Endothelial cell of umbilical vein (primary cell): ENCODE results near the gene LRP2. TPM values are rescaled to one million over a fixed set of nuclear protein-coding genes. Genes with fewer than 3 reads are reported as not detected.

Source experiments
- BruUV-seq: library from RNA; stranded (reverse); fragments of 400-500 nt; replicated peaks from 2 replicates; lab custom pipeline; 2021; lab: Mats Ljungman, UMichigan
- CTCF ChIA-PET: fragments of 300-600, 350-600 bp; sonication (Branson Sonifier 250); formaldehyde crosslinking; loops from one replicate; lab custom pipeline; 2021; ENCODE audit warnings: antibody characterized with exemption, inconsistent platforms; lab: Charles Lee
- POLR2A ChIA-PET: fragments of 300-600, 350-600 bp; sonication (Branson Sonifier 250); formaldehyde crosslinking; loops from one replicate; lab custom pipeline; 2021; ENCODE audit warnings: antibody characterized with exemption, inconsistent platforms; lab: Charles Lee
- DNase-seq: peaks from one replicate; pipeline ENCODE4 v3.0.0-alpha.2; 2011; ENCODE audit warnings: low read depth, low spot score
- FAIRE-seq: peaks from 2 replicates; lab custom pipeline; 2011; peaks lifted over from hg19 to GRCh38; lab: Jason Lieb, UNC
- H2AFZ ChIP-seq: 2 replicates; pipeline ENCODE4 v1.6.0; 2012; ENCODE audit warnings: low read depth, low read length, control low read depth, inconsistent platforms
- H3K27ac ChIP-seq: 2 replicates; pipeline ENCODE4 v1.5.1; 2011; ENCODE audit warnings: low read depth, mild to moderate bottlenecking, control low read depth, low read length, moderate library complexity; ENCODE audit not compliant: insufficient read depth
- H3K27me3 ChIP-seq, 2 experiments: 2 replicates each; pipeline versions ENCODE4 v1.6.0 to v1.6.1; 2011; ENCODE audit warnings: low read length in 2 of 2, mixed read lengths in 1 of 2; ENCODE audit not compliant: control insufficient read depth in 2 of 2, insufficient read depth in 2 of 2
- H3K36me3 ChIP-seq, 2 experiments: 2 replicates in 1 of 2; 3 replicates in 1 of 2; pipeline ENCODE4 v1.5.1; 2011; ENCODE audit warnings: low read length in 2 of 2, mild to moderate bottlenecking in 1 of 2, moderate library complexity in 1 of 2; ENCODE audit not compliant: control insufficient read depth in 2 of 2, insufficient read depth in 2 of 2; ENCODE audit errors: extremely low read depth in 1 of 2
- H3K4me1 ChIP-seq: 3 replicates; pipeline ENCODE4 v1.5.1; 2011; ENCODE audit warnings: mild to moderate bottlenecking, low read length; ENCODE audit not compliant: control insufficient read depth, insufficient read depth; ENCODE audit errors: extremely low read depth
- H3K4me2 ChIP-seq: 2 replicates; pipeline ENCODE4 v1.6.1; 2011; ENCODE audit warnings: low read length, control low read depth, mixed read lengths; ENCODE audit not compliant: insufficient read depth
- H3K4me3 ChIP-seq, 3 experiments: fragments of 200-600 bp in 1 of 3; sonication (generic), shearing (Covaris generic) in 1 of 3; replicated peaks in 1 of 3; 2 replicates each; pipeline ENCODE4 v1.5.1; 2011 to 2016; ENCODE audit warnings: control low read depth in 3 of 3, low read length in 3 of 3, mild to moderate bottlenecking in 2 of 3, inconsistent platforms in 1 of 3, low read depth in 1 of 3, moderate library complexity in 1 of 3; ENCODE audit not compliant: insufficient read depth in 1 of 3
- H3K79me2 ChIP-seq: 2 replicates; pipeline ENCODE4 v1.6.0; 2012; ENCODE audit warnings: low read length, inconsistent platforms; ENCODE audit not compliant: control insufficient read depth, insufficient read depth
- H3K9ac ChIP-seq: replicated peaks from 2 replicates; pipeline ENCODE3; 2011; ENCODE audit warnings: low read length, control low read depth; ENCODE audit not compliant: insufficient read depth; ENCODE audit errors: extremely low read depth
- H3K9me1 ChIP-seq: replicated peaks from 3 replicates; pipeline ENCODE4 v1.6.0; 2011; ENCODE audit warnings: mild to moderate bottlenecking, low read length; ENCODE audit not compliant: control insufficient read depth, insufficient read depth; ENCODE audit errors: extremely low read depth
- H3K9me3 ChIP-seq: replicated peaks from 2 replicates; pipeline ENCODE4 v1.5.1; 2012; ENCODE audit warnings: low read length, inconsistent platforms; ENCODE audit not compliant: control insufficient read depth, insufficient read depth
- H4K20me1 ChIP-seq: replicated peaks from 2 replicates; pipeline ENCODE3; 2011; ENCODE audit warnings: mild to moderate bottlenecking, low read length; ENCODE audit not compliant: control insufficient read depth, insufficient read depth; ENCODE audit errors: extremely low read depth
- EZH2 ChIP-seq: IDR thresholded peaks from 2 replicates; pipeline ENCODE4 v1.6.1; 2012; ENCODE audit warnings: borderline replicate concordance, low read depth, mild to moderate bottlenecking, moderate library complexity, low read length, inconsistent platforms; ENCODE audit not compliant: severe bottlenecking
- FOS ChIP-seq: IDR thresholded peaks from 2 replicates; pipeline ENCODE4 v1.6.1; 2011; ENCODE audit warnings: mild to moderate bottlenecking, low read length, moderate library complexity, borderline replicate concordance; ENCODE audit not compliant: insufficient read depth
- GATA2 ChIP-seq: IDR thresholded peaks from 2 replicates; pipeline ENCODE4 v1.7.0; 2011; ENCODE audit warnings: low read depth, mild to moderate bottlenecking, moderate library complexity, mixed read lengths, low read length; ENCODE audit not compliant: insufficient read length, insufficient read depth
- JUN ChIP-seq: IDR thresholded peaks from 2 replicates; pipeline ENCODE4 v1.6.1; 2011; ENCODE audit warnings: borderline replicate concordance, low read depth; ENCODE audit not compliant: insufficient read length, insufficient read depth
- MYC ChIP-seq: IDR thresholded peaks from one replicate; pipeline ENCODE4 v1.6.1; 2011; ENCODE audit warnings: mild to moderate bottlenecking, low read depth, low read length
- POLR2A ChIP-seq: IDR thresholded peaks from 2 replicates; pipeline ENCODE4 v1.6.1; 2012; ENCODE audit warnings: low read depth, mild to moderate bottlenecking, control low read depth, low read length
- POLR2AphosphoS5 ChIP-seq: IDR thresholded peaks from 2 replicates; pipeline ENCODE4 v1.6.1; 2012; ENCODE audit warnings: low read depth, mild to moderate bottlenecking, control low read depth, low read length, moderate library complexity; ENCODE audit not compliant: insufficient read depth
- dilution Hi-C: fragments of 300-500 bp; cut with MboI; formaldehyde crosslinking; loops from one replicate; pipeline ENCODE4 v1.15.0; 2019; ENCODE audit warnings: low sequenced_read_pairs; ENCODE audit not compliant: extremely low pct_ligation_motif_present
- intact Hi-C: fragments of 100-400 bp; cut with micrococcal nuclease; formaldehyde crosslinking; loops from one replicate; pipeline ENCODE4 v1.10.0; 2022
- polyA plus RNA-seq, 4 experiments: library from polyadenylated mRNA; depleted of rRNA in 3 of 4; stranded (reverse) in 3 of 4; unstranded in 1 of 4; fragments of >200 nt; gene quantifications; 2 replicates each; pipeline versions ENCODE4 v1.2.1 to v1.2.3, GENCODE V29; 2011 to 2012; ENCODE audit warnings: missing spikeins in 1 of 4
- total RNA-seq: library from RNA; stranded (reverse); gene quantifications from 2 replicates; pipeline ENCODE4 v1.2.3, GENCODE V29; 2021
- TF ChIP-seq, protein P1 (sequence below): IDR thresholded peaks from 2 replicates; pipeline ENCODE4 v1.6.1; 2011; ENCODE audit not compliant: insufficient read depth, insufficient read length
- TF ChIP-seq, protein P2 (sequence below), 2 donors: IDR thresholded peaks; 1 replicate in 1 of 2; 2 replicates in 1 of 2; pipeline ENCODE4 v1.5.1; 2011; ENCODE audit warnings: low read length in 2 of 2, mild to moderate bottlenecking in 2 of 2, moderate library complexity in 2 of 2, control low read depth in 1 of 2, inconsistent platforms in 1 of 2, low read depth in 1 of 2; ENCODE audit not compliant: insufficient read depth in 1 of 2; ENCODE audit errors: extremely low read depth in 1 of 2

LRP2 gene
- total and polyA plus RNA-seq, 2 donors (not counting 3 experiments of a cell fraction or from before 2014, with no cell fraction given): not detected

DNA sequence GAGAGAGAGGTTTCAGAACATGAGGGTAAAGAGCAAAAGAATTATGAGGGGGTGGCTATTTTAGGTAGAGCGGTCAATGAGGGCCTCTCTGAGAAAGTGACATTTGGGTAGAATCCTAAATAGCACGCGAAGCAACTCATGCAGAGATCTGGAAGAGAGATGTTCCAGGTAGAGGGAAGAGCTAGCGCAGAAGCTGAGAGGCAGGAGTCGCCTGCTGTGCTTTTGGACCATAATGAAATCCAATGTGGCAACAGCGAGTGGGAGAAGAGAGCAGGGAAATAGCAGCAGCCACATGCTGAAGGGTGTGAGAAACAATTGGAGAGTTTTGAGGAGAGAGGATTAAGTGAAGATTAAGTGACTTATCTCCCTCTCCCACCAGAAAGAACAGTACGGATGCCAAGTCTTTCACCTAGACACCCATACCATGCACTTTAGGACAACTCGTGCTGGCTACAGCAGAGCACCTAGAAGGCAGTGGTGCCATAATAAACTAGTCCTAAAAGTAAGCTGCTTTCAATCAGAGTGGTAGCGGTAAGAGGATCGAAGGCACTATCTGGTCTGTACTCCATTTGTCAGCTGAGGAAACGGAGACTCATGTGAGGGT is 129.7 kb downstream of the LRP2 start:
- POLR2A ChIA-PET: no interaction called here
- DNase-seq: no peak
- TF ChIP-seq, protein P1, sequence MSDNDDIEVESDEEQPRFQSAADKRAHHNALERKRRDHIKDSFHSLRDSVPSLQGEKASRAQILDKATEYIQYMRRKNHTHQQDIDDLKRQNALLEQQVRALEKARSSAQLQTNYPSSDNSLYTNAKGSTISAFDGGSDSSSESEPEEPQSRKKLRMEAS: no peak
- TF ChIP-seq MYC: no peak
- no peak for TF ChIP-seq GATA2
- no peak for TF ChIP-seq FOS
- TF ChIP-seq POLR2AphosphoS5: no peak
- TF ChIP-seq EZH2: no peak
- no peak for TF ChIP-seq JUN
- dilution Hi-C loops (no loop called here), intact Hi-C loops (no loop called here)
- H2AFZ ChIP-seq: no peak overlapping the region
- FAIRE-seq: no peak
- H3K27me3 ChIP-seq: peaks cover 2 to 3% of the 10 kb centered on the region in 2 experiments
- H3K4me2 ChIP-seq: no peak overlapping the region
- no peaks in the 10 kb centered on the region for H3K9me3 ChIP-seq
- H3K4me3 ChIP-seq: no peak overlapping the region
- no TSS peak for BruUV-seq
- H3K27ac ChIP-seq: no peak overlapping the region
- no peaks in the 10 kb centered on the region for H3K9me1 ChIP-seq
- CTCF ChIA-PET: no interaction called here
- no peaks in the 10 kb centered on the region for H3K79me2 ChIP-seq
- no peaks in the 10 kb centered on the region for H4K20me1 ChIP-seq
- H3K9ac ChIP-seq: no peak overlapping the region
- H3K4me1 ChIP-seq: no peaks in the 10 kb centered on the region
- no peaks in the 10 kb centered on the region for H3K36me3 ChIP-seq

DNA sequence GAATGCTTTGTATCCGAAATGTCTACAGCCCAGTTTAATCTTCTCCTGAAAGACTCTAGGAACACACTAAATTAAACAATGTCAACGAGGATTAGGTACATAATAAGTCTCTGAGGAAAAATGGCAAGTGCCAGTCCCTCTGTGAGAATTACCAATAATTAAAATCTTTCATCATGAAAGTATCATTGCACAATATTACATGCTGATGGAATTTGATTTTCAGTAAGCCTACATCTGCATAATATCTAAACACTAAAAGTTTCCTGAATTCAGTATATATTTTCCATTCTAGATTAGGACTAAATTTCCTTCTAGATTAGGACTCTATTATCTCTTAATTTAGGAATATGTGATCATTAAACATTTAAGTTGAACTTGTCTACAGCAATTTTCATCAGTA is 132.1 kb downstream of the LRP2 start:
- no peaks in the 10 kb centered on the region for H3K36me3 ChIP-seq
- H4K20me1 ChIP-seq: no peaks in the 10 kb centered on the region
- peaks cover 2% of the 10 kb centered on the region in 2 experiments for H3K27me3 ChIP-seq
- CTCF ChIA-PET: no interaction called here
- H3K9ac ChIP-seq: no peak overlapping the region
- H3K4me3 ChIP-seq: no peak overlapping the region
- H3K79me2 ChIP-seq: no peaks in the 10 kb centered on the region
- DNase-seq (no peak), FAIRE-seq (no peak)
- H3K9me1 ChIP-seq: no peaks in the 10 kb centered on the region
- dilution Hi-C loops: no loop called here
- TF ChIP-seq, protein P2, sequence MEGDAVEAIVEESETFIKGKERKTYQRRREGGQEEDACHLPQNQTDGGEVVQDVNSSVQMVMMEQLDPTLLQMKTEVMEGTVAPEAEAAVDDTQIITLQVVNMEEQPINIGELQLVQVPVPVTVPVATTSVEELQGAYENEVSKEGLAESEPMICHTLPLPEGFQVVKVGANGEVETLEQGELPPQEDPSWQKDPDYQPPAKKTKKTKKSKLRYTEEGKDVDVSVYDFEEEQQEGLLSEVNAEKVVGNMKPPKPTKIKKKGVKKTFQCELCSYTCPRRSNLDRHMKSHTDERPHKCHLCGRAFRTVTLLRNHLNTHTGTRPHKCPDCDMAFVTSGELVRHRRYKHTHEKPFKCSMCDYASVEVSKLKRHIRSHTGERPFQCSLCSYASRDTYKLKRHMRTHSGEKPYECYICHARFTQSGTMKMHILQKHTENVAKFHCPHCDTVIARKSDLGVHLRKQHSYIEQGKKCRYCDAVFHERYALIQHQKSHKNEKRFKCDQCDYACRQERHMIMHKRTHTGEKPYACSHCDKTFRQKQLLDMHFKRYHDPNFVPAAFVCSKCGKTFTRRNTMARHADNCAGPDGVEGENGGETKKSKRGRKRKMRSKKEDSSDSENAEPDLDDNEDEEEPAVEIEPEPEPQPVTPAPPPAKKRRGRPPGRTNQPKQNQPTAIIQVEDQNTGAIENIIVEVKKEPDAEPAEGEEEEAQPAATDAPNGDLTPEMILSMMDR (IDR thresholded peaks at IDR 0.05; ENCODE audit: extremely low read depth in 1 of 2, insufficient read depth in 1 of 2, low read depth in 1 of 2, low read length in 2 of 2): no peak
- TF ChIP-seq POLR2A: no peak
- no peak for TF ChIP-seq MYC
- TF ChIP-seq FOS: no peak
- intact Hi-C loops: no loop called here
- no peak overlapping the region for H3K27ac ChIP-seq
- H3K4me1 ChIP-seq: no peaks in the 10 kb centered on the region
- no peak overlapping the region for H2AFZ ChIP-seq
- POLR2A ChIA-PET: no interaction called here
- no TSS peak for BruUV-seq
- H3K9me3 ChIP-seq: no peaks in the 10 kb centered on the region
- no peak overlapping the region for H3K4me2 ChIP-seq
